ENCODE data around the gene OR11L1.

DNA sequence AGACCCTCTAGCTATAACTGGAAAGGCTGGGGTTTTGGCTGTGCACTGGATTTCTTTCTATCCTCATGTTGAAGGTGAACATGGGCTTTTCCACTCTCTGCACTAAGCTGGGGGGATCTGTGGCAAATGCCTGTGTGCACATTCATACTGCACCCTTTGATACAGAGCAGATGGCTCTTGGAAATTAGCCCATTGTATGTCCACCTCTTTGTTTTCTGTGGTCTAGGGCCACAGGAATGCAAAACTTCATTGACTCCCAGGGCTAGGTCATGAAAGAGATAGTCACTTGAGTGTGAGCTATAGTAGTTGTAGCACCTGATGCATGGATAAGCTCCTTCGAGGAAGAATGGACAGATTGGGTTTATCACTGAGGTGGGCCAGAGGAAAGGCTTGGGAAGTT lies 12.0 kb downstream of the OR11L1 start:
- no peak for TF ChIP-seq POLR2A (IDR thresholded peaks at IDR 0.05; ENCODE audit: low read length)
- TF ChIP-seq MYC (IDR thresholded peaks at IDR 0.05; ENCODE audit: borderline replicate concordance, low read length), result no peak
- TF ChIP-seq, protein P1, sequence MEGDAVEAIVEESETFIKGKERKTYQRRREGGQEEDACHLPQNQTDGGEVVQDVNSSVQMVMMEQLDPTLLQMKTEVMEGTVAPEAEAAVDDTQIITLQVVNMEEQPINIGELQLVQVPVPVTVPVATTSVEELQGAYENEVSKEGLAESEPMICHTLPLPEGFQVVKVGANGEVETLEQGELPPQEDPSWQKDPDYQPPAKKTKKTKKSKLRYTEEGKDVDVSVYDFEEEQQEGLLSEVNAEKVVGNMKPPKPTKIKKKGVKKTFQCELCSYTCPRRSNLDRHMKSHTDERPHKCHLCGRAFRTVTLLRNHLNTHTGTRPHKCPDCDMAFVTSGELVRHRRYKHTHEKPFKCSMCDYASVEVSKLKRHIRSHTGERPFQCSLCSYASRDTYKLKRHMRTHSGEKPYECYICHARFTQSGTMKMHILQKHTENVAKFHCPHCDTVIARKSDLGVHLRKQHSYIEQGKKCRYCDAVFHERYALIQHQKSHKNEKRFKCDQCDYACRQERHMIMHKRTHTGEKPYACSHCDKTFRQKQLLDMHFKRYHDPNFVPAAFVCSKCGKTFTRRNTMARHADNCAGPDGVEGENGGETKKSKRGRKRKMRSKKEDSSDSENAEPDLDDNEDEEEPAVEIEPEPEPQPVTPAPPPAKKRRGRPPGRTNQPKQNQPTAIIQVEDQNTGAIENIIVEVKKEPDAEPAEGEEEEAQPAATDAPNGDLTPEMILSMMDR (IDR thresholded peaks at IDR 0.05), result no peak
- TF ChIP-seq HDAC2 (IDR thresholded peaks at IDR 0.05), result no peak
- TF ChIP-seq, protein P2, sequence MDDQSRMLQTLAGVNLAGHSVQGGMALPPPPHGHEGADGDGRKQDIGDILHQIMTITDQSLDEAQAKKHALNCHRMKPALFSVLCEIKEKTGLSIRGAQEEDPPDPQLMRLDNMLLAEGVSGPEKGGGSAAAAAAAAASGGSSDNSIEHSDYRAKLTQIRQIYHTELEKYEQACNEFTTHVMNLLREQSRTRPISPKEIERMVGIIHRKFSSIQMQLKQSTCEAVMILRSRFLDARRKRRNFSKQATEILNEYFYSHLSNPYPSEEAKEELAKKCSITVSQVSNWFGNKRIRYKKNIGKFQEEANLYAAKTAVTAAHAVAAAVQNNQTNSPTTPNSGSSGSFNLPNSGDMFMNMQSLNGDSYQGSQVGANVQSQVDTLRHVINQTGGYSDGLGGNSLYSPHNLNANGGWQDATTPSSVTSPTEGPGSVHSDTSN (IDR thresholded peaks at IDR 0.05), result no peak
